ENCODE measurements around the gene DVL1. TPM values are rescaled to one million over a fixed set of nuclear protein-coding genes. Genes with fewer than 3 reads are reported as not detected.

DVL1 gene
- total RNA-seq, 1 experiment from 2014 or later = 91.4 TPM

GRCh38 chr1:1324524-1325287 is 24.5 kb downstream of the DVL1 start, which contains the start of the genes CPTP and INTS11 (continued):
- TF ChIP-seq, protein P1, sequence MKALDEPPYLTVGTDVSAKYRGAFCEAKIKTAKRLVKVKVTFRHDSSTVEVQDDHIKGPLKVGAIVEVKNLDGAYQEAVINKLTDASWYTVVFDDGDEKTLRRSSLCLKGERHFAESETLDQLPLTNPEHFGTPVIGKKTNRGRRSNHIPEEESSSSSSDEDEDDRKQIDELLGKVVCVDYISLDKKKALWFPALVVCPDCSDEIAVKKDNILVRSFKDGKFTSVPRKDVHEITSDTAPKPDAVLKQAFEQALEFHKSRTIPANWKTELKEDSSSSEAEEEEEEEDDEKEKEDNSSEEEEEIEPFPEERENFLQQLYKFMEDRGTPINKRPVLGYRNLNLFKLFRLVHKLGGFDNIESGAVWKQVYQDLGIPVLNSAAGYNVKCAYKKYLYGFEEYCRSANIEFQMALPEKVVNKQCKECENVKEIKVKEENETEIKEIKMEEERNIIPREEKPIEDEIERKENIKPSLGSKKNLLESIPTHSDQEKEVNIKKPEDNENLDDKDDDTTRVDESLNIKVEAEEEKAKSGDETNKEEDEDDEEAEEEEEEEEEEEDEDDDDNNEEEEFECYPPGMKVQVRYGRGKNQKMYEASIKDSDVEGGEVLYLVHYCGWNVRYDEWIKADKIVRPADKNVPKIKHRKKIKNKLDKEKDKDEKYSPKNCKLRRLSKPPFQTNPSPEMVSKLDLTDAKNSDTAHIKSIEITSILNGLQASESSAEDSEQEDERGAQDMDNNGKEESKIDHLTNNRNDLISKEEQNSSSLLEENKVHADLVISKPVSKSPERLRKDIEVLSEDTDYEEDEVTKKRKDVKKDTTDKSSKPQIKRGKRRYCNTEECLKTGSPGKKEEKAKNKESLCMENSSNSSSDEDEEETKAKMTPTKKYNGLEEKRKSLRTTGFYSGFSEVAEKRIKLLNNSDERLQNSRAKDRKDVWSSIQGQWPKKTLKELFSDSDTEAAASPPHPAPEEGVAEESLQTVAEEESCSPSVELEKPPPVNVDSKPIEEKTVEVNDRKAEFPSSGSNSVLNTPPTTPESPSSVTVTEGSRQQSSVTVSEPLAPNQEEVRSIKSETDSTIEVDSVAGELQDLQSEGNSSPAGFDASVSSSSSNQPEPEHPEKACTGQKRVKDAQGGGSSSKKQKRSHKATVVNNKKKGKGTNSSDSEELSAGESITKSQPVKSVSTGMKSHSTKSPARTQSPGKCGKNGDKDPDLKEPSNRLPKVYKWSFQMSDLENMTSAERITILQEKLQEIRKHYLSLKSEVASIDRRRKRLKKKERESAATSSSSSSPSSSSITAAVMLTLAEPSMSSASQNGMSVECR (CRISPR knock-in tag; IDR thresholded peaks at IDR 0.05; ENCODE audit: borderline replicate concordance) = peak; percentile 89; the same call in 1 of the 2 replicates
- no peak for TF ChIP-seq TEAD4 (CRISPR knock-in tag; IDR thresholded peaks at IDR 0.05)
- no peak; the same call in 1 of the 2 replicates for TF ChIP-seq MLX (CRISPR knock-in tag; IDR thresholded peaks at IDR 0.05)
- no peak for TF ChIP-seq ZBTB21 (CRISPR knock-in tag; IDR thresholded peaks at IDR 0.05; ENCODE audit: borderline replicate concordance)
- TF ChIP-seq HMGA2 (CRISPR knock-in tag; IDR thresholded peaks at IDR 0.05) = no peak
- TF ChIP-seq, protein P2, sequence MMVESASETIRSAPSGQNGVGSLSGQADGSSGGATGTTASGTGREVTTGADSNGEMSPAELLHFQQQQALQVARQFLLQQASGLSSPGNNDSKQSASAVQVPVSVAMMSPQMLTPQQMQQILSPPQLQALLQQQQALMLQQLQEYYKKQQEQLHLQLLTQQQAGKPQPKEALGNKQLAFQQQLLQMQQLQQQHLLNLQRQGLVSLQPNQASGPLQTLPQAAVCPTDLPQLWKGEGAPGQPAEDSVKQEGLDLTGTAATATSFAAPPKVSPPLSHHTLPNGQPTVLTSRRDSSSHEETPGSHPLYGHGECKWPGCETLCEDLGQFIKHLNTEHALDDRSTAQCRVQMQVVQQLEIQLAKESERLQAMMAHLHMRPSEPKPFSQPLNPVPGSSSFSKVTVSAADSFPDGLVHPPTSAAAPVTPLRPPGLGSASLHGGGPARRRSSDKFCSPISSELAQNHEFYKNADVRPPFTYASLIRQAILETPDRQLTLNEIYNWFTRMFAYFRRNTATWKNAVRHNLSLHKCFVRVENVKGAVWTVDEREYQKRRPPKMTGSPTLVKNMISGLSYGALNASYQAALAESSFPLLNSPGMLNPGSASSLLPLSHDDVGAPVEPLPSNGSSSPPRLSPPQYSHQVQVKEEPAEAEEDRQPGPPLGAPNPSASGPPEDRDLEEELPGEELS (CRISPR knock-in tag; IDR thresholded peaks at IDR 0.05) = peak; percentile 66; the same call in 1 of the 2 replicates
- peak; percentile 88 for TF ChIP-seq SP1 (CRISPR knock-in tag; conservative IDR thresholded peaks at IDR 0.05)
- 0 out of 2 replicates have a peak, but pooled peaks have one; percentile 25 for TF ChIP-seq ZNF317 (CRISPR knock-in tag; IDR thresholded peaks at IDR 0.05; ENCODE audit: borderline replicate concordance, low read depth)
- TF ChIP-seq, protein P3, sequence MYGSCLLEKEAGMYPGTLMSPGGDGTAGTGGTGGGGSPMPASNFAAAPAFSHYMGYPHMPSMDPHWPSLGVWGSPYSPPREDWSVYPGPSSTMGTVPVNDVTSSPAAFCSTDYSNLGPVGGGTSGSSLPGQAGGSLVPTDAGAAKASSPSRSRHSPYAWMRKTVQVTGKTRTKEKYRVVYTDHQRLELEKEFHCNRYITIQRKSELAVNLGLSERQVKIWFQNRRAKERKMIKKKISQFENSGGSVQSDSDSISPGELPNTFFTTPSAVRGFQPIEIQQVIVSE (CRISPR knock-in tag; IDR thresholded peaks at IDR 0.05; ENCODE audit: borderline replicate concordance) = no peak
- TF ChIP-seq OVOL2 (CRISPR knock-in tag; IDR thresholded peaks at IDR 0.05; ENCODE audit: borderline replicate concordance) = no peak
- TF ChIP-seq GTF2I (CRISPR knock-in tag; conservative IDR thresholded peaks at IDR 0.05) = no peak
- TF ChIP-seq MXD4 (CRISPR knock-in tag; IDR thresholded peaks at IDR 0.05; ENCODE audit: borderline replicate concordance) = no peak
- TF ChIP-seq SMAD3 (CRISPR knock-in tag; IDR thresholded peaks at IDR 0.05; ENCODE audit: borderline replicate concordance) = no peak
- TF ChIP-seq, protein P4, sequence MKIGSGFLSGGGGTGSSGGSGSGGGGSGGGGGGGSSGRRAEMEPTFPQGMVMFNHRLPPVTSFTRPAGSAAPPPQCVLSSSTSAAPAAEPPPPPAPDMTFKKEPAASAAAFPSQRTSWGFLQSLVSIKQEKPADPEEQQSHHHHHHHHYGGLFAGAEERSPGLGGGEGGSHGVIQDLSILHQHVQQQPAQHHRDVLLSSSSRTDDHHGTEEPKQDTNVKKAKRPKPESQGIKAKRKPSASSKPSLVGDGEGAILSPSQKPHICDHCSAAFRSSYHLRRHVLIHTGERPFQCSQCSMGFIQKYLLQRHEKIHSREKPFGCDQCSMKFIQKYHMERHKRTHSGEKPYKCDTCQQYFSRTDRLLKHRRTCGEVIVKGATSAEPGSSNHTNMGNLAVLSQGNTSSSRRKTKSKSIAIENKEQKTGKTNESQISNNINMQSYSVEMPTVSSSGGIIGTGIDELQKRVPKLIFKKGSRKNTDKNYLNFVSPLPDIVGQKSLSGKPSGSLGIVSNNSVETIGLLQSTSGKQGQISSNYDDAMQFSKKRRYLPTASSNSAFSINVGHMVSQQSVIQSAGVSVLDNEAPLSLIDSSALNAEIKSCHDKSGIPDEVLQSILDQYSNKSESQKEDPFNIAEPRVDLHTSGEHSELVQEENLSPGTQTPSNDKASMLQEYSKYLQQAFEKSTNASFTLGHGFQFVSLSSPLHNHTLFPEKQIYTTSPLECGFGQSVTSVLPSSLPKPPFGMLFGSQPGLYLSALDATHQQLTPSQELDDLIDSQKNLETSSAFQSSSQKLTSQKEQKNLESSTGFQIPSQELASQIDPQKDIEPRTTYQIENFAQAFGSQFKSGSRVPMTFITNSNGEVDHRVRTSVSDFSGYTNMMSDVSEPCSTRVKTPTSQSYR (CRISPR knock-in tag; IDR thresholded peaks at IDR 0.05) = no peak
- no peak for TF ChIP-seq JAZF1 (CRISPR knock-in tag; IDR thresholded peaks at IDR 0.05)
- TF ChIP-seq, protein P5, sequence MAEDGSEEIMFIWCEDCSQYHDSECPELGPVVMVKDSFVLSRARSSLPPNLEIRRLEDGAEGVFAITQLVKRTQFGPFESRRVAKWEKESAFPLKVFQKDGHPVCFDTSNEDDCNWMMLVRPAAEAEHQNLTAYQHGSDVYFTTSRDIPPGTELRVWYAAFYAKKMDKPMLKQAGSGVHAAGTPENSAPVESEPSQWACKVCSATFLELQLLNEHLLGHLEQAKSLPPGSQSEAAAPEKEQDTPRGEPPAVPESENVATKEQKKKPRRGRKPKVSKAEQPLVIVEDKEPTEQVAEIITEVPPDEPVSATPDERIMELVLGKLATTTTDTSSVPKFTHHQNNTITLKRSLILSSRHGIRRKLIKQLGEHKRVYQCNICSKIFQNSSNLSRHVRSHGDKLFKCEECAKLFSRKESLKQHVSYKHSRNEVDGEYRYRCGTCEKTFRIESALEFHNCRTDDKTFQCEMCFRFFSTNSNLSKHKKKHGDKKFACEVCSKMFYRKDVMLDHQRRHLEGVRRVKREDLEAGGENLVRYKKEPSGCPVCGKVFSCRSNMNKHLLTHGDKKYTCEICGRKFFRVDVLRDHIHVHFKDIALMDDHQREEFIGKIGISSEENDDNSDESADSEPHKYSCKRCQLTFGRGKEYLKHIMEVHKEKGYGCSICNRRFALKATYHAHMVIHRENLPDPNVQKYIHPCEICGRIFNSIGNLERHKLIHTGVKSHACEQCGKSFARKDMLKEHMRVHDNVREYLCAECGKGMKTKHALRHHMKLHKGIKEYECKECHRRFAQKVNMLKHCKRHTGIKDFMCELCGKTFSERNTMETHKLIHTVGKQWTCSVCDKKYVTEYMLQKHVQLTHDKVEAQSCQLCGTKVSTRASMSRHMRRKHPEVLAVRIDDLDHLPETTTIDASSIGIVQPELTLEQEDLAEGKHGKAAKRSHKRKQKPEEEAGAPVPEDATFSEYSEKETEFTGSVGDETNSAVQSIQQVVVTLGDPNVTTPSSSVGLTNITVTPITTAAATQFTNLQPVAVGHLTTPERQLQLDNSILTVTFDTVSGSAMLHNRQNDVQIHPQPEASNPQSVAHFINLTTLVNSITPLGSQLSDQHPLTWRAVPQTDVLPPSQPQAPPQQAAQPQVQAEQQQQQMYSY (CRISPR knock-in tag; IDR thresholded peaks at IDR 0.05) = no peak
- TF ChIP-seq TP53 (CRISPR knock-in tag; IDR thresholded peaks at IDR 0.05) = no peak
- TF ChIP-seq, protein P6, sequence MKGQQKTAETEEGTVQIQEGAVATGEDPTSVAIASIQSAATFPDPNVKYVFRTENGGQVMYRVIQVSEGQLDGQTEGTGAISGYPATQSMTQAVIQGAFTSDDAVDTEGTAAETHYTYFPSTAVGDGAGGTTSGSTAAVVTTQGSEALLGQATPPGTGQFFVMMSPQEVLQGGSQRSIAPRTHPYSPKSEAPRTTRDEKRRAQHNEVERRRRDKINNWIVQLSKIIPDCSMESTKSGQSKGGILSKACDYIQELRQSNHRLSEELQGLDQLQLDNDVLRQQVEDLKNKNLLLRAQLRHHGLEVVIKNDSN (CRISPR knock-in tag; IDR thresholded peaks at IDR 0.05) = peak; percentile 12; the same call in 1 of the 2 replicates

Measured in WTC11 (cell line).